ENCODE measurements around the gene OR10G7.

The OR10G7 gene

GRCh38 chr11:124041254-124041653 is at the start of gene OR10G7:
TSS of gene OR10G7 (minus strand) at chr11:124041325. CDS start at chr11:124039001, 2,324 bp downstream.
- no peak for DNase-seq

GRCh38 chr11:124085997-124086846 is 45.1 kb upstream of the OR10G7 start:
- DNase-seq, result no peak

GRCh38 chr11:124085583-124085982 is 44.5 kb upstream of the OR10G7 start:
- no peak for DNase-seq

- no peak for DNase-seq
Measured at GRCh38 chr11:124082371-124082770, 41.2 kb upstream of the OR10G7 start.

- no peak for DNase-seq
Measured at GRCh38 chr11:124081483-124081882, 40.4 kb upstream of the OR10G7 start.

- DNase-seq, result no peak
Measured at GRCh38 chr11:124080327-124081001, 39.3 kb upstream of the OR10G7 start.

GRCh38 chr11:124079631-124080326 is 38.7 kb upstream of the OR10G7 start:
- DNase-seq, result no peak

- no peak for DNase-seq
Measured at GRCh38 chr11:124078591-124078990, 37.5 kb upstream of the OR10G7 start.

- DNase-seq, result no peak
Measured at GRCh38 chr11:124077266-124077665, 36.1 kb upstream of the OR10G7 start.

- DNase-seq, result no peak
Measured at GRCh38 chr11:124075841-124076651, 34.9 kb upstream of the OR10G7 start.

- DNase-seq, result no peak
Measured at GRCh38 chr11:124075492-124075840, 34.3 kb upstream of the OR10G7 start.

- no peak for DNase-seq
Measured at GRCh38 chr11:124074554-124074953, 33.4 kb upstream of the OR10G7 start.

GRCh38 chr11:124072147-124072546 is 31.0 kb upstream of the OR10G7 start:
- DNase-seq, result no peak

- no peak for DNase-seq
Measured at GRCh38 chr11:124071623-124071948, 30.5 kb upstream of the OR10G7 start.

GRCh38 chr11:124070915-124071622 is 29.9 kb upstream of the OR10G7 start:
- DNase-seq, result peak in 3 of 4 experiments; percentile 26 to 51 (median 38)

- DNase-seq, result peak in 1 of 4 experiments; percentile 17
Measured at GRCh38 chr11:124069429-124070401, 28.6 kb upstream of the OR10G7 start.

- no peak for DNase-seq
Measured at GRCh38 chr11:124068601-124069110, 27.5 kb upstream of the OR10G7 start.

GRCh38 chr11:124052966-124053365 is 11.8 kb upstream of the OR10G7 start:
- DNase-seq, result no peak

- no peak for DNase-seq
Measured at GRCh38 chr11:124050748-124051147, 9.6 kb upstream of the OR10G7 start.

GRCh38 chr11:124043420-124043819 is 2.3 kb upstream of the OR10G7 start:
- DNase-seq, result no peak

- no peak for DNase-seq
Measured at GRCh38 chr11:124039557-124039956, 1.6 kb downstream of the OR10G7 start.
